ENCODE data around the gene PCDH9. TPM values are rescaled to one million over a fixed set of nuclear protein-coding genes. Genes with fewer than 3 reads are reported as not detected.

PCDH9 gene
- total and polyA plus RNA-seq, 2 of the 13 experiments (the other 11 are each of a cell fraction or from before 2014, with no cell fraction given), result 0.09 TPM; not detected in 1

DNA sequence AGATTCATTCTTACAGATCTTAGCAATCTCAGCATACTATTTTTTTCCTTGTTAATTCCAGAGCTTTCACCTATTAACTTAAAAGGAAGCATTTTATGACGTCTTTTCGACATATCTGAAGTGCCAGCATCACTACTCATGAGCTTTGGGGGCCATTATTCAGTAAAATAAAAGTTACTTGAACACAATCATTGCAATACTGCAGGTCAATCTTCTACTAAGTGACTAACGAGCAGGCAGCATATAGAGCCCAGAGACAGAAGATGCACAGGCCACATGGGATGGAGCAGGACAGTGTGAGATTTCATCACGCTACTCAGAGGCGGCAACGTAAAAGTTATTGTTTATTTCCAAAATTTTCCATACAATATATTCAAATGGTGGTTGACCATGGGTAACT lies 382.6 kb downstream of the PCDH9 start:
- Histone ChIP-seq H3K4me1 (ENCODE audit: insufficient read depth, low read length) (no peaks in the 10 kb centered on the region), H4K20me1 (ENCODE audit: insufficient read depth, low read length) (no peaks in the 10 kb centered on the region), H3K27me3 (ENCODE audit: control insufficient read depth in 1 of 2, insufficient read depth in 2 of 2, low read length in 2 of 2) (no peaks in the 10 kb centered on the region), H3K4me3 (replicated peaks in 1 of 3; ENCODE audit: insufficient read depth in 1 of 3, low read depth in 2 of 3, low read length in 3 of 3) (no peak overlapping the region), H3K79me2 (ENCODE audit: insufficient read depth, low read length) (no peaks in the 10 kb centered on the region), H3K4me2 (ENCODE audit: low read depth, low read length) (no peak overlapping the region), H2AFZ (ENCODE audit: low read length) (no peak overlapping the region), H3K36me3 (replicated peaks in 1 of 2; ENCODE audit: control insufficient read depth in 1 of 2, insufficient read depth in 2 of 2, low read length in 2 of 2) (no peaks in the 10 kb centered on the region), H3K9me3 (ENCODE audit: low read length) (no peaks in the 10 kb centered on the region), H3K9ac (ENCODE audit: insufficient read depth, low read depth, low read length) (no peak overlapping the region), H3K27ac (ENCODE audit: extremely low read length, insufficient read depth, low read length) (no peak overlapping the region)
- no peak for ATAC-seq
- intact Hi-C loops (cut with micrococcal nuclease; ENCODE audit: unreplicated experiment), result no loop called here
- POLR2A ChIA-PET, result no interaction called here
- WGBS (ENCODE audit: low lambda C conversion rate), result under 1% methylated on average over 6 of the region's 6 CpGs
- CTCF ChIA-PET (ENCODE audit: low intra/inter-chr PET ratio, low total read pairs), result no interaction called here
- in situ Hi-C loops (cut with HindIII; ENCODE audit: extremely low pct_ligation_motif_present, low pct_unique_long_range_greater_than_20kb), result no loop called here
- no TSS peak for BruUV-seq (replicated peaks)
- no peak for FAIRE-seq
- no peak for DNase-seq (ENCODE audit: low spot score)
- TF ChIP-seq MTERF4 (CRISPR knock-in tag; IDR thresholded peaks at IDR 0.05) (no peak), ZNF337 (CRISPR knock-in tag; IDR thresholded peaks at IDR 0.05; ENCODE audit: borderline replicate concordance, low read depth) (no peak), ZBTB8A (CRISPR knock-in tag; IDR thresholded peaks at IDR 0.05; ENCODE audit: borderline replicate concordance, low read depth) (no peak), ZNF703 (CRISPR knock-in tag; IDR thresholded peaks at IDR 0.05; ENCODE audit: borderline replicate concordance) (no peak), XBP1 (CRISPR knock-in tag; IDR thresholded peaks at IDR 0.05) (no peak), ZXDC (CRISPR knock-in tag; IDR thresholded peaks at IDR 0.05) (no peak), CREBL2 (CRISPR knock-in tag; IDR thresholded peaks at IDR 0.05; ENCODE audit: borderline replicate concordance) (no peak), NFATC3 (CRISPR knock-in tag; IDR thresholded peaks at IDR 0.05) (no peak), PAWR (CRISPR knock-in tag; IDR thresholded peaks at IDR 0.05; ENCODE audit: borderline replicate concordance) (no peak), ZNF224 (CRISPR knock-in tag; IDR thresholded peaks at IDR 0.05) (no peak), GABPB1 (CRISPR knock-in tag; IDR thresholded peaks at IDR 0.05) (no peak), MYC (CRISPR knock-in tag; IDR thresholded peaks at IDR 0.05; ENCODE audit: borderline replicate concordance) (no peak), ZNF740 (CRISPR knock-in tag; IDR thresholded peaks at IDR 0.05) (no peak), PRDM10 (CRISPR knock-in tag; IDR thresholded peaks at IDR 0.05; ENCODE audit: low read depth) (no peak), NFKB2 (CRISPR knock-in tag; IDR thresholded peaks at IDR 0.05; ENCODE audit: borderline replicate concordance) (no peak)
- TF ChIP-seq, protein P1, sequence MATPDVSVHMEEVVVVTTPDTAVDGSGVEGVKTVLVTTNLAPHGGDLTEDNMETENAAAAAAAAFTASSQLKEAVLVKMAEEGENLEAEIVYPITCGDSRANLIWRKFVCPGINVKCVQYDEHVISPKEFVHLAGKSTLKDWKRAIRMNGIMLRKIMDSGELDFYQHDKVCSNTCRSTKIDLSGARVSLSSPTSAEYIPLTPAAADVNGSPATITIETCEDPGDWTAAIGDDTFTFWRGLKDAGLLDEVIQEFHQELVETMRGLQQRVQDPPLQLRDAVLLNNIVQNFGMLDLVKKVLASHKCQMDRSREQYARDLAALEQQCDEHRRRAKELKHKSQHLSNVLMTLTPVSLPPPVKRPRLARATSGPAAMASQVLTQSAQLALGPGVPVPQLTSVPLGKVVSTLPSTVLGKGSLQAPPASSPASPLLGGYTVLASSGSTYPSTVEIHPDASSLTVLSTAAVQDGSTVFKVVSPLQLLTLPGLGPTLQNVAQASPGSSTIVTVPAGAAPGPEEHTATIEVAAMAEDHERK (CRISPR knock-in tag; IDR thresholded peaks at IDR 0.05; ENCODE audit: low read depth), result no peak
